ENCODE results near the gene CPNE8.

The CPNE8 gene

GRCh38 chr12:38639625-38640024 is 265.8 kb downstream of the CPNE8 start:
- DNase-seq (ENCODE audit: low read depth) = peak; percentile 30
- TF ChIP-seq, protein P1, sequence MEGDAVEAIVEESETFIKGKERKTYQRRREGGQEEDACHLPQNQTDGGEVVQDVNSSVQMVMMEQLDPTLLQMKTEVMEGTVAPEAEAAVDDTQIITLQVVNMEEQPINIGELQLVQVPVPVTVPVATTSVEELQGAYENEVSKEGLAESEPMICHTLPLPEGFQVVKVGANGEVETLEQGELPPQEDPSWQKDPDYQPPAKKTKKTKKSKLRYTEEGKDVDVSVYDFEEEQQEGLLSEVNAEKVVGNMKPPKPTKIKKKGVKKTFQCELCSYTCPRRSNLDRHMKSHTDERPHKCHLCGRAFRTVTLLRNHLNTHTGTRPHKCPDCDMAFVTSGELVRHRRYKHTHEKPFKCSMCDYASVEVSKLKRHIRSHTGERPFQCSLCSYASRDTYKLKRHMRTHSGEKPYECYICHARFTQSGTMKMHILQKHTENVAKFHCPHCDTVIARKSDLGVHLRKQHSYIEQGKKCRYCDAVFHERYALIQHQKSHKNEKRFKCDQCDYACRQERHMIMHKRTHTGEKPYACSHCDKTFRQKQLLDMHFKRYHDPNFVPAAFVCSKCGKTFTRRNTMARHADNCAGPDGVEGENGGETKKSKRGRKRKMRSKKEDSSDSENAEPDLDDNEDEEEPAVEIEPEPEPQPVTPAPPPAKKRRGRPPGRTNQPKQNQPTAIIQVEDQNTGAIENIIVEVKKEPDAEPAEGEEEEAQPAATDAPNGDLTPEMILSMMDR (IDR thresholded peaks at IDR 0.05; ENCODE audit: insufficient read depth, low read depth, low read length, missing control alignments) = no peak

GRCh38 chr12:38638401-38638800 is 267.0 kb downstream of the CPNE8 start:
- H3K4me3 ChIP-seq (ENCODE audit: low read length) = no peak overlapping the region
- TF ChIP-seq, protein P1 (IDR thresholded peaks at IDR 0.05; ENCODE audit: insufficient read depth, low read depth, low read length, missing control alignments) = no peak
- DNase-seq (ENCODE audit: low read depth) = peak; percentile 66

More at GRCh38 chr12:38639625-38640024, 265.8 kb downstream of the CPNE8 start:
- no peak overlapping the region for H3K4me3 ChIP-seq (ENCODE audit: low read length)

DNA sequence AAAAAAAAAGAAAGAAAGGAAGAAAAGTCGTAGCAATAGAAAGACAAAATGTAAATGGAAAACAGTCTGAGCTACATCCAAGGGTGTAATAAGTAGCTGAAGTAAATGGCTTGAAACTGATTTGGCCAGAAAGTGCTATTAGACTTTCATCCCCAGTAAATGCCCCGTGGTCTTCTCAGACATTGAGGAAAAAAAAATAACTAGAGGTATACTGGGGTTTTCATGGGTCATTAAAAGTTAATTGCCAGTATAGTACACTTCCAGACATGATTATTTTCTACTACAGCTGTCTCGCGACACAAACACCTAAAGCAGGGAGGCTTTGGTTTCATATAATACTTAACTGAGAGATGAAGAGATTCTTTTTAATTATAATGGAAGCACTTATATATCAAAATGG is 271.9 kb downstream of the CPNE8 start:
- TF ChIP-seq, protein P1 (IDR thresholded peaks at IDR 0.05; ENCODE audit: insufficient read depth, low read depth, low read length, missing control alignments) = no peak
- DNase-seq (ENCODE audit: low read depth) = no peak
- no peak overlapping the region for H3K4me3 ChIP-seq (ENCODE audit: low read length)

GRCh38 chr12:38629064-38629463 is 276.3 kb downstream of the CPNE8 start:
- DNase-seq (ENCODE audit: low read depth) = no peak
- TF ChIP-seq, protein P1 (IDR thresholded peaks at IDR 0.05; ENCODE audit: insufficient read depth, low read depth, low read length, missing control alignments) = no peak
- no peak overlapping the region for H3K4me3 ChIP-seq (ENCODE audit: low read length)

DNA sequence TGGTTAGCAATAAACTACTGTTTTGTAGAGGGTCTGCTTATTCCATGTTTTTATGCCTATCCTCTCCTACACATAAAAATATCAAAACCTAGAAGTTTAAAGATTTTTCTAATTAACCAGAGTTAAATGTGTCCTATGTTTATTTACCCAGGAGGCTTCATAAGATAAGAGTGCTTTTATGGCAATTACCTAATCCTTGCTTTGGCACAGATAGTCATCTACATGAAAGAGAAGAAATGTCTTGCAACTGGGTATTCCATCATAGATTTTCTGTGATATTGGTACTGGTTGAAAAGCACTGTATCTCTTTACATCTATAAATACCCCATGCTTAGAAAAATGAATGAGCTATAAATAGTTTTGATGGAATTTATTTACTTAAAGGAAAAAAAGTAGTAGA is 277.1 kb downstream of the CPNE8 start:
- H3K4me3 ChIP-seq (ENCODE audit: low read length) = no peak overlapping the region
- no peak for DNase-seq (ENCODE audit: low read depth)
- TF ChIP-seq, protein P1 (IDR thresholded peaks at IDR 0.05; ENCODE audit: insufficient read depth, low read depth, low read length, missing control alignments) = no peak

DNA sequence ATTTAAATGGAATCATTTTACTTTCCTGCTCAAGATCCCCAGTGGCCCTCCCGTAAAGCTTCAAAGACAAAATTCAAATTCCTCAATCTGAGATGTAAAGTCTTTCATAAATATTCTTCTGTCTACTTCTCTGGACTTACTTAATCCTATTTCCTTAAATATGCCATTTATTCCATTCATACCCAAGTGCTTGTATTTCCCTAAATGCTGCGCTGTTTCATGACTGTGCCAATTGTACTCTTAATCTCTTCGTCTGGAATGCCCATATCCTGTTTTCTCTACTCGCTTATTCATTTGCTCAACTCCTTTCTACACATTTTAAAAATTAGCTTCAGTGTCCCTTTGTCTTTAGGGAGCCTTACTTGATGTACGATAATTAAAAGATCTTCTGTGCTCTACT is 280.1 kb downstream of the CPNE8 start:
- TF ChIP-seq, protein P1 (IDR thresholded peaks at IDR 0.05; ENCODE audit: insufficient read depth, low read depth, low read length, missing control alignments) = no peak
- no peak for DNase-seq (ENCODE audit: low read depth)
- H3K4me3 ChIP-seq (ENCODE audit: low read length) = no peak overlapping the region

GRCh38 chr12:38614171-38614570 is 291.2 kb downstream of the CPNE8 start:
- no peak for DNase-seq (ENCODE audit: low read depth)
- TF ChIP-seq, protein P1 (IDR thresholded peaks at IDR 0.05; ENCODE audit: insufficient read depth, low read depth, low read length, missing control alignments) = no peak

More at GRCh38 chr12:38614171-38614570, 291.2 kb downstream of the CPNE8 start:
- no peak overlapping the region for H3K4me3 ChIP-seq (ENCODE audit: low read length)

All from epithelial cell of esophagus (primary cell).